Measurements from ENCODE around the gene ABCB9. TPM values are rescaled to one million over a fixed set of nuclear protein-coding genes. Genes with fewer than 3 reads are reported as not detected.

Gene ABCB9
- total and polyA plus RNA-seq, 2 experiments from 2014 or later = 1.2 to 7.0 TPM

GRCh38 chr12:122996621-122997342 lies 30.5 kb upstream of the ABCB9 start:
- Mint-ChIP-seq H3K4me3 (no peak overlapping the region), H3K27me3 (ENCODE audit: insufficient read depth, low read depth, poor library complexity) (peaks cover 13% of the 10 kb centered on the region), H3K9me3 (no peaks in the 10 kb centered on the region; the same call in 2 of the 3 replicates), H3K36me3 (ENCODE audit: low read depth) (no peaks in the 10 kb centered on the region), H3K27ac (no peak overlapping the region), H3K4me1 (no peaks in the 10 kb centered on the region)
- DNase-seq (ENCODE audit: low spot score) (no peak), ATAC-seq (no peak)
- H3K4me1 ChIP-seq (ENCODE audit: insufficient read depth) = no peaks in the 10 kb centered on the region
- H2AFZ ChIP-seq = no peak overlapping the region
- no peaks in the 10 kb centered on the region for H3K9me2 ChIP-seq (ENCODE audit: insufficient read depth)
- no peaks in the 10 kb centered on the region for H3K79me2 ChIP-seq (replicated peaks; ENCODE audit: insufficient read depth)
- no peak overlapping the region for H3K27ac ChIP-seq (ENCODE audit: low read depth)
- no peaks in the 10 kb centered on the region for H3F3A ChIP-seq (replicated peaks; ENCODE audit: low read depth)
- H3K36me3 ChIP-seq (ENCODE audit: insufficient read depth) = no peaks in the 10 kb centered on the region
- H3K27me3 ChIP-seq (ENCODE audit: insufficient read depth) = no peaks in the 10 kb centered on the region
- TF ChIP-seq NANOG (IDR thresholded peaks at IDR 0.05; ENCODE audit: borderline replicate concordance) = no peak
- TF ChIP-seq EZH2phosphoT487 (IDR thresholded peaks at IDR 0.05; ENCODE audit: unreplicated experiment) = no peak
- no peak for TF ChIP-seq ZNF331 (CRISPR knock-in tag; IDR thresholded peaks at IDR 0.05; ENCODE audit: low read depth)
- no peak for TF ChIP-seq REST (IDR thresholded peaks at IDR 0.05; ENCODE audit: unreplicated experiment)
- TF ChIP-seq ZNF114 (CRISPR knock-in tag; IDR thresholded peaks at IDR 0.05) = no peak
- TF ChIP-seq ETS1 (IDR thresholded peaks at IDR 0.05) = no peak
- no peak for TF ChIP-seq JUNB (IDR thresholded peaks at IDR 0.05; ENCODE audit: unreplicated experiment)
- TF ChIP-seq POLR2AphosphoS5 (IDR thresholded peaks at IDR 0.05; ENCODE audit: low read depth) = no peak
- TF ChIP-seq EZH2 (IDR thresholded peaks at IDR 0.05; ENCODE audit: low read depth, unreplicated experiment) = no peak
- TF ChIP-seq STAT1 (IDR thresholded peaks at IDR 0.05; ENCODE audit: unreplicated experiment) = no peak
- no peak; a peak in 1 of 4 replicates for TF ChIP-seq CTCF (conservative IDR thresholded peaks at IDR 0.05; ENCODE audit: low read depth in 2 of 2)
- no peaks in the 10 kb centered on the region for H4K20me1 ChIP-seq (replicated peaks; ENCODE audit: insufficient read depth)
- no peak overlapping the region for H3K4me2 ChIP-seq
- no peak overlapping the region for H3K4me3 ChIP-seq
